Body of pancreas (tissue), 4 donors: Measurements from ENCODE around the gene EID2B.

Experiments used
- POLR2A ChIP-seq, 3 donors: fragments of 450-650 bp; IDR thresholded peaks; one replicate each; pipeline ENCODE4 v1.6.1; 2016; ENCODE audit warnings: antibody characterized with exemption in 3 of 3, mild to moderate bottlenecking in 2 of 3
- TF ChIP-seq, protein P1 (sequence below), 7 experiments: fragments of 450-650 bp in 4 of 7; fragments of 200-600 bp in 3 of 7; sonication (generic) in 3 of 7; IDR thresholded peaks; one replicate each; pipeline ENCODE4 v1.5.1; 2016 to 2019; ENCODE audit warnings: antibody characterized with exemption in 7 of 7

DNA sequence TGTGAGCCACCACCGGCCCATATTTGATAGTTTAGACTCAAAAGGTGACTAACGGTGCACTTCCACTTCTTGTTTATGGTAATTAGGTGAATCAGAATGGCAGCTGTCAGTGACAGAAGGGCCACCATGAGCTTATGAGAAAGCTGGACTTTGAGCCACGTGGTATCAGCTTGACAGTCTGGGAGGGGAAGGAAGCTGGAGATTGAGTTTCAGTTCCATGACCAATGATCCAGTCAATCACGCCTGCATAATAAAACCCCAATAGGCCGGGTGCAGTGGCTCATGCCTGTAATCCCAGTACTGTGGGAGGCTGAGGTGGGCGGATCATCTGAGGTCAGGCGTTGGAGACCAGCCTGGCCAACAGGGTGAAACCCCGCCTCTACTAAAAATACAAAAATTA, 8.2 kb downstream of the EID2B start:
- TF ChIP-seq, protein P1, sequence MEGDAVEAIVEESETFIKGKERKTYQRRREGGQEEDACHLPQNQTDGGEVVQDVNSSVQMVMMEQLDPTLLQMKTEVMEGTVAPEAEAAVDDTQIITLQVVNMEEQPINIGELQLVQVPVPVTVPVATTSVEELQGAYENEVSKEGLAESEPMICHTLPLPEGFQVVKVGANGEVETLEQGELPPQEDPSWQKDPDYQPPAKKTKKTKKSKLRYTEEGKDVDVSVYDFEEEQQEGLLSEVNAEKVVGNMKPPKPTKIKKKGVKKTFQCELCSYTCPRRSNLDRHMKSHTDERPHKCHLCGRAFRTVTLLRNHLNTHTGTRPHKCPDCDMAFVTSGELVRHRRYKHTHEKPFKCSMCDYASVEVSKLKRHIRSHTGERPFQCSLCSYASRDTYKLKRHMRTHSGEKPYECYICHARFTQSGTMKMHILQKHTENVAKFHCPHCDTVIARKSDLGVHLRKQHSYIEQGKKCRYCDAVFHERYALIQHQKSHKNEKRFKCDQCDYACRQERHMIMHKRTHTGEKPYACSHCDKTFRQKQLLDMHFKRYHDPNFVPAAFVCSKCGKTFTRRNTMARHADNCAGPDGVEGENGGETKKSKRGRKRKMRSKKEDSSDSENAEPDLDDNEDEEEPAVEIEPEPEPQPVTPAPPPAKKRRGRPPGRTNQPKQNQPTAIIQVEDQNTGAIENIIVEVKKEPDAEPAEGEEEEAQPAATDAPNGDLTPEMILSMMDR (IDR thresholded peaks at IDR 0.05): no peak
- TF ChIP-seq POLR2A (IDR thresholded peaks at IDR 0.05): no peak
